ENCODE data around the gene DHX57. TPM values are rescaled to one million over a fixed set of nuclear protein-coding genes. Genes with fewer than 3 reads are reported as not detected.

Gene DHX57
- total RNA-seq, 1 experiment from 2014 or later: 27.5 TPM

DNA sequence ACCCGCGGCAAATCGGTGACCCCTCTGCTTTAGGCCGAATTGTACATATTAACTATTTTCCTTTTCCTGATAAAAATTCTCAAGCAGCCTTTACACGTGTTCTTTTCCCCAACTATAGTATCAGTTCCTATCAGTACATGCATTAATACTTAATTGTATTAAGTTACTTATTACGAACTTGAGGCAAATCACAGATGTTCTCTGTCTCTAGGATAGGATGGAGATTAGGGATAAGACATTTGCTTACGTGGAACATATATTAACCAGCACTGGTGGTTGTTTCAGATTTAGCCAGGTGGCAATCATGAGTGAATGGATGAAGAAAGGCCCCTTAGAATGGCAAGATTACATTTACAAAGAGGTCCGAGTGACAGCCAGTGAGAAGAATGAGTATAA is 97.0 kb downstream of the DHX57 start:
- Histone ChIP-seq H4K20me1 (ENCODE audit: control insufficient read depth, insufficient read depth, insufficient read length) (no peaks in the 10 kb centered on the region), H3K23me2 (ENCODE audit: insufficient read length, low read depth, low read length, poor library complexity, severe bottlenecking) (no peaks in the 10 kb centered on the region), H2AK5ac (ENCODE audit: insufficient read length, low read length) (no peak overlapping the region), H4K91ac (ENCODE audit: insufficient read length, low read depth, low read length) (no peak overlapping the region), H3K27me3 (ENCODE audit: insufficient read depth, low read length) (no peaks in the 10 kb centered on the region), H3K79me1 (ENCODE audit: insufficient read depth, low read depth, low read length, poor library complexity, severe bottlenecking) (no peaks in the 10 kb centered on the region), H3K27ac (ENCODE audit: insufficient read length, low read depth, low read length) (no peak overlapping the region), H3K4me1 (ENCODE audit: insufficient read depth, low read length) (no peaks in the 10 kb centered on the region), H4K5ac (ENCODE audit: insufficient read length, low read depth, low read length) (no peak overlapping the region), H3K18ac (ENCODE audit: insufficient read length, low read depth, low read length) (no peak overlapping the region), H3K4me2 (ENCODE audit: insufficient read depth, insufficient read length, low read length) (peak overlapping the region; percentile 96), H3K4ac (ENCODE audit: low read depth, low read length) (no peak overlapping the region), H3K9me3 (ENCODE audit: control insufficient read depth, low read depth, low read length) (no peaks in the 10 kb centered on the region), H2AFZ (ENCODE audit: low read length) (no peak overlapping the region), H3K9ac (ENCODE audit: extremely low read depth, insufficient read length, low read length) (peak overlapping the region; percentile 77), H2BK12ac (ENCODE audit: insufficient read length, low read depth, low read length) (no peak overlapping the region), H4K8ac (replicated peaks; ENCODE audit: insufficient read length, low read depth, low read length) (no peak overlapping the region), H3K56ac (ENCODE audit: insufficient read length, low read depth, low read length) (no peak overlapping the region), H3T11ph (ENCODE audit: low read length) (no peak overlapping the region), H2BK20ac (ENCODE audit: low read depth, low read length, poor library complexity, severe bottlenecking) (no peak overlapping the region), H2BK15ac (ENCODE audit: low read depth, low read length) (no peak overlapping the region), H3K79me2 (ENCODE audit: insufficient read depth, low read length) (no peaks in the 10 kb centered on the region), H3K23ac (ENCODE audit: insufficient read length, low read depth, low read length) (no peak overlapping the region), H2BK5ac (ENCODE audit: insufficient read length, low read length) (no peak overlapping the region), H3K14ac (ENCODE audit: insufficient read depth, low read length) (no peak overlapping the region), H2BK120ac (ENCODE audit: low read depth, low read length, poor library complexity, severe bottlenecking) (no peak overlapping the region)
- WGBS (ENCODE audit: extremely low coverage, insufficient read length, low lambda C conversion rate): no CpG with 5 or more reads among the region's 8 CpGs
- Mint-ChIP-seq H3K27me3 (ENCODE audit: low read depth) (peaks cover 12% of the 10 kb centered on the region), H3K9me3 (no peaks in the 10 kb centered on the region), H3K4me1 (peaks cover 3 to 10% of the 10 kb centered on the region in 2 experiments; a peak in 3 of 4 replicates), H3K36me3 (ENCODE audit: insufficient read depth in 1 of 3, low read depth in 3 of 3) (peaks cover 10 to 21% (median 14%) of the 10 kb centered on the region in 3 experiments), H3K4me3 (peak overlapping the region; percentile 92 to 99), H3K27ac (peak overlapping the region; percentile 92 to 96 (median 94); a peak in 3 of 7 replicates)
- TF ChIP-seq, protein P1, sequence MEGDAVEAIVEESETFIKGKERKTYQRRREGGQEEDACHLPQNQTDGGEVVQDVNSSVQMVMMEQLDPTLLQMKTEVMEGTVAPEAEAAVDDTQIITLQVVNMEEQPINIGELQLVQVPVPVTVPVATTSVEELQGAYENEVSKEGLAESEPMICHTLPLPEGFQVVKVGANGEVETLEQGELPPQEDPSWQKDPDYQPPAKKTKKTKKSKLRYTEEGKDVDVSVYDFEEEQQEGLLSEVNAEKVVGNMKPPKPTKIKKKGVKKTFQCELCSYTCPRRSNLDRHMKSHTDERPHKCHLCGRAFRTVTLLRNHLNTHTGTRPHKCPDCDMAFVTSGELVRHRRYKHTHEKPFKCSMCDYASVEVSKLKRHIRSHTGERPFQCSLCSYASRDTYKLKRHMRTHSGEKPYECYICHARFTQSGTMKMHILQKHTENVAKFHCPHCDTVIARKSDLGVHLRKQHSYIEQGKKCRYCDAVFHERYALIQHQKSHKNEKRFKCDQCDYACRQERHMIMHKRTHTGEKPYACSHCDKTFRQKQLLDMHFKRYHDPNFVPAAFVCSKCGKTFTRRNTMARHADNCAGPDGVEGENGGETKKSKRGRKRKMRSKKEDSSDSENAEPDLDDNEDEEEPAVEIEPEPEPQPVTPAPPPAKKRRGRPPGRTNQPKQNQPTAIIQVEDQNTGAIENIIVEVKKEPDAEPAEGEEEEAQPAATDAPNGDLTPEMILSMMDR (conservative IDR thresholded peaks at IDR 0.05): no peak
- DNase-seq: no peak

Measured in H9 (cell line).